OCI-LY1 (cell line): ENCODE results near the gene NEURL3.

ENCODE experiments used
- H2AFZ ChIP-seq: fragments of 200-600 bp; sonication (generic), shearing (Covaris generic); 2 replicates; pipeline ENCODE4 v1.6.0; 2014; ENCODE audit warnings: antibody characterized with exemption, mild to moderate bottlenecking, low read length
- H3F3A ChIP-seq: fragments of 200-600 bp; sonication (generic), shearing (Covaris generic); 2 replicates; pipeline ENCODE4 v1.6.0; 2014; ENCODE audit warnings: mild to moderate bottlenecking, antibody characterized with exemption, low read length, moderate library complexity; ENCODE audit not compliant: insufficient read depth
- H3K27ac ChIP-seq: fragments of 200-600 bp; sonication (generic); 2 replicates; pipeline ENCODE4 v1.5.1; 2014; ENCODE audit warnings: low read length, mixed run types, mild to moderate bottlenecking, low read depth; ENCODE audit not compliant: poor library complexity, severe bottlenecking
- H3K27me3 ChIP-seq: fragments of 200-600 bp; sonication (generic); 2 replicates; pipeline ENCODE4 v1.6.0; 2014; ENCODE audit warnings: antibody characterized with exemption, mild to moderate bottlenecking, low read length, moderate library complexity; ENCODE audit not compliant: insufficient read depth
- H3K36me3 ChIP-seq: fragments of 200-600 bp; sonication (generic); 2 replicates; pipeline ENCODE4 v1.6.1; 2014; ENCODE audit warnings: mild to moderate bottlenecking, antibody characterized with exemption, low read length, moderate library complexity, mixed read lengths; ENCODE audit not compliant: insufficient read depth
- H3K4me1 ChIP-seq: fragments of 200-600 bp; sonication (generic); 2 replicates; pipeline ENCODE4 v1.5.1; 2014; ENCODE audit warnings: mild to moderate bottlenecking, low read length, moderate library complexity; ENCODE audit not compliant: insufficient read depth, severe bottlenecking
- H3K4me2 ChIP-seq: fragments of 200-600 bp; sonication (generic), shearing (Covaris generic); 2 replicates; pipeline ENCODE4 v1.6.1; 2014; ENCODE audit warnings: low read length
- H3K4me3 ChIP-seq: fragments of 200-600 bp; sonication (generic); 2 replicates; pipeline ENCODE4 v1.5.1; 2014; ENCODE audit warnings: low read length, low read depth, mild to moderate bottlenecking, mixed read lengths; ENCODE audit not compliant: poor library complexity, severe bottlenecking
- H3K79me2 ChIP-seq: fragments of 200-600 bp; shearing (Covaris generic); 2 replicates; pipeline ENCODE4 v1.6.1; 2016; ENCODE audit warnings: mixed run types, low read length, mixed read lengths; ENCODE audit not compliant: insufficient read depth
- H3K9ac ChIP-seq: fragments of 200-600 bp; sonication (generic), shearing (Covaris generic); 2 replicates; pipeline ENCODE4 v1.6.1; 2014; ENCODE audit warnings: mild to moderate bottlenecking, low read length, mixed read lengths
- H3K9me2 ChIP-seq: fragments of 200-600 bp; sonication (generic), shearing (Covaris generic); 2 replicates; pipeline ENCODE4 v1.6.1; 2014; ENCODE audit warnings: low read depth, mild to moderate bottlenecking, low read length, mixed read lengths
- H3K9me3 ChIP-seq: fragments of 200-600 bp; shearing (Covaris generic); 2 replicates; pipeline ENCODE4 v1.6.1; 2014; ENCODE audit warnings: low read length, mixed read lengths
- H4K20me1 ChIP-seq: fragments of 200-600 bp; sonication (generic), shearing (Covaris generic); 2 replicates; pipeline ENCODE4 v1.6.0; 2016; ENCODE audit warnings: mild to moderate bottlenecking, low read length; ENCODE audit not compliant: insufficient read depth
- CTCF ChIP-seq: fragments of 200-600 bp; sonication (generic), shearing (Covaris generic); IDR thresholded peaks from 2 replicates; pipeline ENCODE4 v1.5.1; 2017; ENCODE audit warnings: mild to moderate bottlenecking, antibody characterized with exemption, low read length, moderate library complexity, mixed read lengths
- EZH2 ChIP-seq: fragments of 200-600 bp; sonication (generic), shearing (Covaris generic); IDR thresholded peaks from 2 replicates; pipeline ENCODE4 v1.8.0; 2017; ENCODE audit warnings: borderline replicate concordance, mixed run types, mild to moderate bottlenecking, antibody characterized with exemption, low read length, moderate library complexity, mixed read lengths

Gene NEURL3

GRCh38 chr2:96470109-96470508 is 35.0 kb downstream of the NEURL3 start:
- Histone ChIP-seq H3K9me2 (no peaks in the 10 kb centered on the region), H3K4me1 (no peaks in the 10 kb centered on the region), H2AFZ (no peak overlapping the region), H4K20me1 (no peaks in the 10 kb centered on the region), H3K79me2 (no peaks in the 10 kb centered on the region), H3K27me3 (no peaks in the 10 kb centered on the region), H3K4me2 (no peak overlapping the region), H3K27ac (no peak overlapping the region), H3K36me3 (no peaks in the 10 kb centered on the region), H3K9me3 (no peaks in the 10 kb centered on the region), H3K9ac (no peak overlapping the region), H3K4me3 (no peak overlapping the region), H3F3A (no peaks in the 10 kb centered on the region)
- no peak for TF ChIP-seq EZH2
- no peak for TF ChIP-seq CTCF

- no peak overlapping the region for H3K9ac ChIP-seq
- H2AFZ ChIP-seq = no peak overlapping the region
- no peaks in the 10 kb centered on the region for H3K9me2 ChIP-seq
- TF ChIP-seq CTCF = no peak
- TF ChIP-seq EZH2 = no peak
- no peaks in the 10 kb centered on the region for H3K27me3 ChIP-seq
- H3K4me1 ChIP-seq = no peaks in the 10 kb centered on the region
- no peaks in the 10 kb centered on the region for H3K79me2 ChIP-seq
- no peaks in the 10 kb centered on the region for H4K20me1 ChIP-seq
- no peak overlapping the region for H3K4me3 ChIP-seq
- H3K4me2 ChIP-seq = no peak overlapping the region
- H3K9me3 ChIP-seq = no peaks in the 10 kb centered on the region
- no peaks in the 10 kb centered on the region for H3F3A ChIP-seq
- H3K36me3 ChIP-seq = no peaks in the 10 kb centered on the region
- H3K27ac ChIP-seq = no peak overlapping the region
Measured at GRCh38 chr2:96468904-96469303, 36.3 kb downstream of the NEURL3 start.

- no peak overlapping the region for H3K27ac ChIP-seq
- no peak overlapping the region for H3K4me2 ChIP-seq
- no peaks in the 10 kb centered on the region for H3K4me1 ChIP-seq
- H3F3A ChIP-seq = no peaks in the 10 kb centered on the region
- H3K79me2 ChIP-seq = no peaks in the 10 kb centered on the region
- TF ChIP-seq EZH2 (no peak), CTCF (no peak)
- no peaks in the 10 kb centered on the region for H4K20me1 ChIP-seq
- no peak overlapping the region for H3K9ac ChIP-seq
- no peaks in the 10 kb centered on the region for H3K9me3 ChIP-seq
- no peaks in the 10 kb centered on the region for H3K27me3 ChIP-seq
- no peak overlapping the region for H2AFZ ChIP-seq
- H3K9me2 ChIP-seq = no peaks in the 10 kb centered on the region
- no peak overlapping the region for H3K4me3 ChIP-seq
- no peaks in the 10 kb centered on the region for H3K36me3 ChIP-seq
Measured at GRCh38 chr2:96464651-96465050, 40.5 kb downstream of the NEURL3 start.
